ENCODE data around the gene TMEM143.
"Not testable (repeated sequence)": the region's sequence is repeated elsewhere in the genome, so short reads cannot be mapped to it uniquely, and the experiment has no call there.

TMEM143 gene

DNA sequence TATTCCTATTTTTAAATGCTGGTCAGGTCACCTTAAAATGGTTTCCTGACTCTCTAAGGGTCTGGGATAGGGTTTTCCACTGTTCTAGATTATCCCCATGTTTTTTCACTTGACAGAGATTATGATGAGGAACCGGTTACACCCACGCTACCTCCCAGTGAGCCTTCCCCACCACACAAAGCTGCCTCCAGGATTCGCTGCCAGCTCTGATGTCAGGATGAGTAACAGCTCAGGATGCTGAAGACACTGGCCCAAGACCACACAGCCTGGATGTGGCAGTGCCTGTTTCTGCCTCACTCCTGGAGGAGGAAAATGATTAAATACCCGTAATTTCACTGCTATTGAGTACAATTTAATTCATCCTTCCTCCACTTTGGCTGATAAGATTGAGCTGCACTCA lies 70.9 kb downstream of the TMEM143 start:
- no peak for DNase-seq (ENCODE audit: low read depth)

DNA sequence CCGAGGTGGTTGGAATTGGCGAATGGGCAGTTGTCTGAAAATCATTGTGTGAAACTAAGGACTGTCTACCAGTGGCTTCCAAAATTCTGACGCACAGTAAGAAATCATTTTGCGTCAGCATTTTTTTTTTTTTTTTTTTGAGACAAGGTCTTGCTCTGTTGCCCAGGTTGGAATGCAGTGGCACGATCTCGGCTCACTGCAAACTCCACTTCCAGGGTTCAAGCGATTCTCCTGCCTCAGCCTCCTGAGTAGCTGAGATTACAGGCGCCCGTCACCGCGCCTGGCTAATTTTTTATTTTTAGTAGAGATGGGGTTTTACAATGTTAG lies 72.3 kb downstream of the TMEM143 start:
- DNase-seq (ENCODE audit: low read depth) = not testable (repeated sequence)

DNA sequence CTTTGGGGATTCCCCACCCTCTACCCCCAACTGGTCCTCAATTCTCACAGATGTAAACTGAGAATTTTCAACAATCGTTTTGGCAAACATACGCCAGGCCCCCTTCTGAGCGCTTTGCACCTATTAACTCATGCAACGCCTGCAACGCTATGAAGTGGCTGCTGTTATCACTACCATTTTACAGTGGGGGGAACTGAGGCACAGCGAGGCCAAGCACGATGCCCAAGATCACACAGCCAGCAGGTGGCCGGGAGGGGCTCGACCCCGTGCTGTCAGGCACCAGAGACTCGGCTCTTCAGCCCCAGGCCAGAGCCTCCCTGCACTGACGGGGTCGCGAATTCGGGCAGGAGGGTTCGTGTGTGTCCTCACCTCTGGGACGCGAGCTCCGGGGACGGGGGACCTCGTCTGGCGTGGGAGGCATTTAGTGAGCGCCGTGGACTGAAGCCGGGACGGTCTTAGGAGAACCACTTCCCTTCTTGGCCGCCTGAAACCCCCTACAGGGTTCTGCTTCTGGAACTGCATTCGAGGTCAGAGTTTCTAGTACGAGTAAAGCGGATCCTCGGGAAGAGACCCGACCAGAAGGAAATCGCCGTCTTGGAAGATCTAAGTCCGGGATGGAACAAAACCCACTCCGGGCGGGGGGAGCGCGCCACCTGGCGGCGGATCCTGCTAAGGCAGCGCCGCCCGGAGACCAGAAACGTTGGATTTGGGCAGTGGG lies 72.8 kb downstream of the TMEM143 start:
- DNase-seq (ENCODE audit: low read depth) = no peak

DNA sequence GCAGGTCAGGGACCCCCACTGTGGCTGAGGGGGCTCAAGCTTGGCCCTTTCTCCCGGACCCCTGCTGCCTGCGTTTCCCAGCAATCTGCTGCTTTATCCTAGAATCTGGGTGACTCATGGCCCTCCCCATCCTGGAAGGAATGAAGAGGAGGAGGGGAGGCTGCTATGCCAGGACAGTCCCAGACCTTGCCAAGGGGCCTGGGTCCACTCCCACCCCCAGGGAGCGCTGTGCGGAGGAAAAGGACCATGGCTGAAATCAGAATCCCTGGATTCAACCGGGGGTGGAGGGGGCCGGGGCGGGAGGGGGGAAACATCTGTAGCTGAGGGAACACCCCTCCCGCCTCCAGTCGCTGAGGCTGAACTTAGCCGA lies 73.4 kb downstream of the TMEM143 start:
- no peak for DNase-seq (ENCODE audit: low read depth)

DNA sequence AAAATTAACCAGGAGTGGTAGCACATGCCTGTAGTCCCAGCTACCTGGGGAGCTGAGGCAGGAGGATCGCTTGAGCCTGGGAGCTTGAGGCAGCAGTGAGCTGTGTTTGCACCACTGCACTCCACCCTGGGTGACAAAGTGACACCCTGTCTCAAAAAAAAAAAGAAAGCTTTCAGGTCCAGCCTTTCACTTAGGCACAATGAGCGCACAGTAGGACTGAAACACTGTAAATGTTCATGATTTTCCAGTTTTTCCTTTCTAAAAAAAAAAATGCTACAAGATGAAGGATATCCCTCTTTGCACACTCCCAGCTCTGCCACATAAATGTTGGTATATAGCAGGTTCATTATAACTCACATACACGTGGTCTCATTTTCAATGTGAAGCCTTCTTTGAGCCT lies 76.0 kb downstream of the TMEM143 start:
- no peak for DNase-seq (ENCODE audit: low read depth)

DNA sequence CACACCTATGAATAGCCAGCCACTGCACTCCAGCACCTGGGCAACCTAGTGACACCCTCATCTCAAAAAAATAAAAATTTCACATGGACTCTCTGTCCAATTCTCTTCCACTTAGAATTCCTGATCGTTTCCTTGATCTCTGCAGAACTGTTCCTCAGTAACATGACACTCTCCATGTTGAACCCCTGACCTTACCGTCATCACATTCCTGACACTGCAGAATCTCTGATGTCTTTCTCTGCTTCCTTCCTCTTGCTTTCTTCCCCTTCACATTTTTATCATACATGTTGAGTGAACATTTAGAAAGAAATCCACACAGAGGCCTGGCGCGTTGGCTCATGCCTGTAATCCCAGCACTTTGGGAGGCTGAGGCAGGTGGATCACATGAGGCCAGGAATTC lies 78.8 kb downstream of the TMEM143 start:
- DNase-seq (ENCODE audit: low read depth) = no peak

DNA sequence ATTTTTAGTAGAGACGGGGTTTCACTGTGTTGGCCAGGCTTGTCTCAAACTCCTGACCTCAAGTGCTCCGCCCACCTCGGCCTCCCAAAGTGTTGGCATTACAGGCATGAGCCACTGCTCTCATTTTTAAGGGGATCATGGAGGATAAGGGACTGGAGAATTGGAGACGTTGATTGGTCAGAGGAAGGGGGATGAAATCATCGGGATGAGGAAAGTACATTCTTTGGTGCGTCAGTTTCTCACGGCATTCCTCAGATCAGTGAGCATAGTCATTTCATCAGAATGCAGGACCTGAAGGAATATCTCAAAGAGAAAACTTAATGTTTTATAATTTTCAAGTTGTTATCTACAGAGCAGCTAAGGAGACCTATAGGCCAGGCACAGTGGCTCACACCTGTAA lies 79.8 kb downstream of the TMEM143 start:
- no peak for DNase-seq (ENCODE audit: low read depth)

Measured in T-helper 22 cell (primary cell).